Measurements from ENCODE around the gene NUP214. TPM values are rescaled to one million over a fixed set of nuclear protein-coding genes. Genes with fewer than 3 reads are reported as not detected.

The NUP214 gene
- polyA plus RNA-seq, 1 donor from 2014 or later = 15.0 TPM

- Histone ChIP-seq H3K4me2 (ENCODE audit: low read length) (no peak overlapping the region), H3K9me2 (ENCODE audit: insufficient read depth, low read length) (no peaks in the 10 kb centered on the region), H2AFZ (ENCODE audit: low read depth, low read length) (no peak overlapping the region), H4K20me1 (ENCODE audit: insufficient read depth) (no peaks in the 10 kb centered on the region), H3K36me3 (ENCODE audit: insufficient read depth, low read length) (no peaks in the 10 kb centered on the region), H3K27ac (ENCODE audit: low read length) (no peak overlapping the region), H3F3A (ENCODE audit: insufficient read depth, low read length, poor library complexity, severe bottlenecking) (no peaks in the 10 kb centered on the region), H3K9me3 (ENCODE audit: low read length) (no peaks in the 10 kb centered on the region), H3K27me3 (ENCODE audit: insufficient read depth, low read depth, low read length) (no peaks in the 10 kb centered on the region), H3K79me2 (replicated peaks; ENCODE audit: insufficient read depth, low read length) (no peaks in the 10 kb centered on the region), H3K9ac (ENCODE audit: low read length) (no peak overlapping the region), H3K4me3 (ENCODE audit: low read length) (no peak overlapping the region)
- TF ChIP-seq EP300 (conservative IDR thresholded peaks at IDR 0.05; ENCODE audit: poor library complexity, severe bottlenecking) = no peak
- TF ChIP-seq TAF1 (IDR thresholded peaks at IDR 0.05; ENCODE audit: low read depth) = no peak
- TF ChIP-seq RAD21 (conservative IDR thresholded peaks at IDR 0.05) = no peak
- TF ChIP-seq SMC3 (conservative IDR thresholded peaks at IDR 0.05; ENCODE audit: poor library complexity) = no peak
- no peak for TF ChIP-seq REST (IDR thresholded peaks at IDR 0.05; ENCODE audit: borderline replicate concordance)
- no peak for TF ChIP-seq POLR2AphosphoS5 (IDR thresholded peaks at IDR 0.05)
- TF ChIP-seq EZH2 (IDR thresholded peaks at IDR 0.05; ENCODE audit: borderline replicate concordance, insufficient read depth, low read length, poor library complexity, severe bottlenecking) = no peak
- no peak for TF ChIP-seq CTCF (IDR thresholded peaks at IDR 0.05; ENCODE audit: poor library complexity, severe bottlenecking)
- no peak for TF ChIP-seq MXI1 (conservative IDR thresholded peaks at IDR 0.05; ENCODE audit: poor library complexity, severe bottlenecking)
Observed at GRCh38 chr9:131227112-131227958, 101.9 kb downstream of the NUP214 start.

GRCh38 chr9:131227959-131228460, 102.6 kb downstream of the NUP214 start:
- no peak overlapping the region for H3K9ac ChIP-seq (ENCODE audit: low read length)
- no peaks in the 10 kb centered on the region for H3K9me2 ChIP-seq (ENCODE audit: insufficient read depth, low read length)
- H3K79me2 ChIP-seq (replicated peaks; ENCODE audit: insufficient read depth, low read length) = no peaks in the 10 kb centered on the region
- H3K4me3 ChIP-seq (ENCODE audit: low read length) = no peak overlapping the region
- no peak overlapping the region for H3K4me2 ChIP-seq (ENCODE audit: low read length)
- no peaks in the 10 kb centered on the region for H3K36me3 ChIP-seq (ENCODE audit: insufficient read depth, low read length)
- no peaks in the 10 kb centered on the region for H4K20me1 ChIP-seq (ENCODE audit: insufficient read depth)
- H3K9me3 ChIP-seq (ENCODE audit: low read length) = no peaks in the 10 kb centered on the region
- TF ChIP-seq REST (IDR thresholded peaks at IDR 0.05; ENCODE audit: borderline replicate concordance) (no peak), RAD21 (conservative IDR thresholded peaks at IDR 0.05) (no peak), TAF1 (IDR thresholded peaks at IDR 0.05; ENCODE audit: low read depth) (no peak), EZH2 (IDR thresholded peaks at IDR 0.05; ENCODE audit: borderline replicate concordance, insufficient read depth, low read length, poor library complexity, severe bottlenecking) (no peak), POLR2AphosphoS5 (IDR thresholded peaks at IDR 0.05) (no peak), MXI1 (conservative IDR thresholded peaks at IDR 0.05; ENCODE audit: poor library complexity, severe bottlenecking) (no peak), EP300 (conservative IDR thresholded peaks at IDR 0.05; ENCODE audit: poor library complexity, severe bottlenecking) (no peak), SMC3 (conservative IDR thresholded peaks at IDR 0.05; ENCODE audit: poor library complexity) (no peak), CTCF (IDR thresholded peaks at IDR 0.05; ENCODE audit: poor library complexity, severe bottlenecking) (no peak)
- H3K27ac ChIP-seq (ENCODE audit: low read length) = no peak overlapping the region
- no peak overlapping the region for H2AFZ ChIP-seq (ENCODE audit: low read depth, low read length)
- no peaks in the 10 kb centered on the region for H3F3A ChIP-seq (ENCODE audit: insufficient read depth, low read length, poor library complexity, severe bottlenecking)
- H3K27me3 ChIP-seq (ENCODE audit: insufficient read depth, low read depth, low read length) = no peaks in the 10 kb centered on the region
